GM19023 (cell line): ENCODE measurements around the gene CD3D.
"Not testable (repeated sequence)": the region's sequence is repeated elsewhere in the genome, so short reads cannot be mapped to it uniquely, and the experiment has no call there.

ENCODE experiments used
- ATAC-seq: cut with Tn5 transposase; IDR thresholded peaks from one replicate; pipeline ENCODE4 v1.9.1; 2021; ENCODE audit warnings: mild to moderate bottlenecking, moderate library complexity; ENCODE audit not compliant: unreplicated experiment

CD3D gene

DNA sequence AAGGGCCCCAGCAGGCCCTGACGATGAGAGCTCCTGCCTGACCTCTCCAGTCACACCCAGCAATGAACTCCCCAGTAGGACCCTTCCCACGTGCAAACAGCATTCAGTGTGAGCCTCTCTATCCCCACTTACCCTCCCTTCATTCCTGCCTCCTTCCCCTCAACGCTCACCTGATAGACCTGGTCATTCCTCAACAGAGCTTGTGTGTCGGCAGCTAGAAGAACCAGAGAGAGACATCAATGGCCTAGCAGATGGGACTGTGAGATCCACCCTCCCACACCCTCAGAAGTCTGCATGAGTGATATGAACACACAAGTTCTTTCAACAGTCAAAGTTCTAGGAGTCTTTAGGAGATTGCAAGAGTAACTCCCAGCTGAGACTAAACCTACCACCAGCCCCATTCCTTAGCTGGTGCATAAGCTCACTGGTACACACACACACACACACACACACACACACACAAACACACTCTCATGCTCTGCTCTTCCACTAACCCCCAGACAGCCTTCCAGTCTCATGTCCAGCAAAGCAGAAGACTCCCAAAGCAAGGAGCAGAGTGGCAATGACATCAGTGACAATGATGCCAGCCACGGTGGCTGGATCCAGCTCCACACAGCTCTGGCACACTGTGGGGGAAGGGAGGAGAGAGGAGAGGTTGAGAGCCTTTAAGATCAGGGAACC, 3.1 kb downstream of the CD3D start:
- ATAC-seq: no peak

GRCh38 chr11:118338637-118339061, 3.9 kb downstream of the CD3D start:
- no peak for ATAC-seq

- ATAC-seq: no peak
Observed at GRCh38 chr11:118334745-118335144, 7.8 kb downstream of the CD3D start.

DNA sequence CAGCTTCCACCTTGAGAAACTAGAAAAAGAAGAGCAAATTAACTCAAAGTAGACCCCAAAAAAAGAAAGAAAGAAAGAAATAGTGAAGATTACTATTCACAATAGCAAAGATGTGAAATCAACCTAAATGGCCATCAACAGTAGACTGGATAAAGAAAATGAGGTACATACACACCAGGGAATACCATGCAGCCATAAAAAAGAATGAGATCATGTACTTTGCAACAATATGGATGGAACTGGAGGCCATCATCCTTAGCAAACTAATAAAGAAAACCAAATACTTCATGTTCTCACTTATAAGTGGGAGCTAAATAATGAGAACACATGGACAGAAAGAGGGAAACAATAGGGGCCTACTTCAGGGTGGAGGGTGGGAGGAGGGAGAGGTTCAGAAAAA, 13.8 kb downstream of the CD3D start:
- ATAC-seq: no peak

DNA sequence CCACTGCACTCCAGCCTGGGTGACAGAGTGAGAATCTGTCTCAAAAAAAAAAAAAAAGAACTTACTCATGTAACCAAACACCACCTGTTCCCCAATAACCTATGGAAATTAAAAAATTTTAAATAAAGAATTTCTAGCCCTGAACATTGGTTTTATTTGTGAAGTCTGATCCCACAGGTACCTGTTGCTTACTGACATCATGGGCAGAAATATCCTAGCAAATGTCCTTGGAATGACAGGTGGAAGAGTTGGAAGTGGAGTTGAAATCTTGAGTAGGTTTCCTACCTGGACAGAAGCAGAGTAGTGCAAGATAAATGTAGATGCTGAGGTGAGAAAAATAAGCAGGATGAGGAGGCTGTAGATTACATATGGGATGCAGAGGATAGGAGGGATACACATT, 17.2 kb downstream of the CD3D start:
- ATAC-seq: no peak

DNA sequence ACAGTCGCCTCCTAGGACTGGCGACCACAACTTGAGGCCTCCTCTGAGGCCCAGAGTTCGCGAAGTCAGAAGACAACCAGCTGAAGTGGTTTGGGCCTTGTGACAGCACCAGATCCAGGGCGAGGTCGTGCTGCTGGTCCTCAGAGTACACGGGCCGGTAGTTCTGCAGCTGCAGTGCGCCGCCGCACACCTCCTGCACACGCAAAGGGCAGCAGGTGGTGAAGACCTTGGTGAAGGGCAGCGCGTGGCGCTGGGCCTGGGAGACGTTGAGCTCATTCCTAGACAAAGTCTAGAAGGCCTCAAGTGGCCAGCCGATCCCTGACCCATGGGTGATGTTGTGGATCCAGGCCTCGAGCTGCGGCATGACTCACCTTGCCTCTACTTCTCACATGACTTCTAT, 19.8 kb downstream of the CD3D start:
- ATAC-seq: no peak

- ATAC-seq: no peak
Observed at GRCh38 chr11:118321386-118322082, 21.0 kb downstream of the CD3D start.

DNA sequence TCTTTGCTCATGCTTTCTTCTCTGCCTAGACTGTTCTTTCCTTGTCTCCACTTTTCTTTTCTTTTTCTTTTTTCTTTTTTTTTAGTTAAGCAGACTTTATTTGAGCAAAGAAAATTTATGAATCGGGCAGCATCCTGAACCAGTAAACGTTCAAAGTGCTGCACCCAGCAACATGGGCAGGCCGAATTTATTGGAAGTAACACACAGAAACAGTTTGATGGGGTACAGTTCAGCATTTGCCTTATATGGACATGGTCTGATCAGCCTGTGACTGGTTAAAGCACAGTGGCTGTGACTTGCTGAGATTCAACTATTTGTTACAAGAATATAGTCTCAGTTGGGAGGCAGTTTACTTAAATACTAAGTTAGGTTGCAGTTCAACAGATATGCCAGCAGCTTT, 22.0 kb downstream of the CD3D start:
- no peak for ATAC-seq

GRCh38 chr11:118319337-118319707, 23.2 kb downstream of the CD3D start:
- no peak for ATAC-seq

GRCh38 chr11:118318581-118319336, 23.7 kb downstream of the CD3D start:
- no peak for ATAC-seq

DNA sequence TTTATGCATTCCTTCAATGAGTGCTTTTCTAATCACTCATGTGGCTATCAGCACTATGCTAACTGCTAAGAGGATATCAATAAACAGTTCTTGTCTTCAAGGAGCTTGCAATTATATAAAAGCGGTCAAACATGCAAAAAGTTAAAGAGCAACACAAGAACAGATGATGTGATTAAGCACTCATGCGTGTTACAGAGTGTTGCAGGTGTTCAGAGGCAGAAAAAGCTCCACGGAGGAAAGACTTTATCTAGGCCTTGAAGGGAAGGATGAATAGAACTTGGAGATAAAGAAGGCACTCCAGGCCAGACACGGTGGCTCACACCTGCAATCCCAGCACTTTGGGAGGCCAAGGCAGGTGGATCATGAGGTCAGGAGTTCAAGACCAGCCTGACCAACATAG, 24.4 kb downstream of the CD3D start:
- ATAC-seq: no peak

DNA sequence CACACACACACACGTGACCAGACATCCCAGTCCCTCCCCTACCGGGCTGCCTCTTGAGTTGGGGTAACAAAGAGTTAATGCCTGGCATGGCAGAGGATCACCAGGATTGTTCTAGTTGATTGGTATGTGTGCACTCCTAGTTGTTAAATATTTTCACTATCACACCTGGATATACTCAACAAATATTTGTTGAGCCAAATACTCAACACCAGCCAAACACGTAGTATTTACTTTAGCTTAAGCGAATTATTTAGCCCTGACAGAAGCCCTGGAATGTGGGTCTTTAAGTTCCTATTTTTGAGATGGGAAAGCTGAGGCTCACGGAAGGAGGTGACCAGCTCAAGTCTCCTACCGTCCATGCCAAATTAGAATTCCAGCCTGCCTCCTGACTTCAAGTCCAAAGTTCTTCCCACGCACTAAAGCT, 27.5 kb downstream of the CD3D start:
- no peak for ATAC-seq

GRCh38 chr11:118313242-118313641, 29.3 kb downstream of the CD3D start:
- ATAC-seq: no peak

DNA sequence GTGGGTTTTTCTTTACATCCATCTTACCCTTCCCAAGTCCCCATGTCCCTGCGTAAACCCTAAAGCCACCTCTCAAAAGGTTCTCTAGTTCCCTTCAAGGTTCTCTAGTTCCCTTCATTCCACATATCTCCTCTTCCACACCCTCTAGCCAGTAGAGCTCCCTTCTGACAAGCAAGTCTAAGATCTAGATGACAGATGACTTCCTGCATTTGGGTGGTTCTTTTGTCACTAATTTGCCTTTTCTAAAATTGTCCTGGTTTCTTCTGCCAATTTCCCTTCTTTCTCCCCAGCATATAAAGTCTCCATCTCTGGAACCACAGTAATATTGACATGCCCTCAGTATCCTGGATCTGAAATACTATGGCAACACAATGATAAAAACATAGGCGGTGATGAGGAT, 30.2 kb downstream of the CD3D start:
- no peak for ATAC-seq

DNA sequence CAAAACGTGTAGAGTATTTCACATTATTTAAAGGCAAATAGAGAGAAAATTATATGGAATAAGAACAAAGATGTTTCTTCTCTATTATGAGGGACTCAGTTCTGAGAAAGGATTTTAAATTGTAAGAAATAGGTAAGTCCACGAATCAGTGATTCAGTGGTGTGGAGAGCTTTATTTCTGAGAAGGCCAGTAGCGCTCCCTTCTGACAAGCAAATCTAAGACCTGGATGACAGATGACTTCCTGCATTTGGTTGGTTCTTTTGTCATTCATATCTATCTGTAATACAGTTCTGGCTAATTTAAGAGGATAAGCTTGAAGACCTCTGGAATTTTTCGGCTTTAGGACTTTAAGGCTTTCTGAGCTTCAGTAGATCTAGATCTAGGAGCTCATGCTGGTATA, 31.0 kb downstream of the CD3D start:
- ATAC-seq: no peak

- no peak for ATAC-seq
Observed at GRCh38 chr11:118310781-118311485, 31.6 kb downstream of the CD3D start.

- ATAC-seq: no peak
Observed at GRCh38 chr11:118310271-118310670, 32.2 kb downstream of the CD3D start.

DNA sequence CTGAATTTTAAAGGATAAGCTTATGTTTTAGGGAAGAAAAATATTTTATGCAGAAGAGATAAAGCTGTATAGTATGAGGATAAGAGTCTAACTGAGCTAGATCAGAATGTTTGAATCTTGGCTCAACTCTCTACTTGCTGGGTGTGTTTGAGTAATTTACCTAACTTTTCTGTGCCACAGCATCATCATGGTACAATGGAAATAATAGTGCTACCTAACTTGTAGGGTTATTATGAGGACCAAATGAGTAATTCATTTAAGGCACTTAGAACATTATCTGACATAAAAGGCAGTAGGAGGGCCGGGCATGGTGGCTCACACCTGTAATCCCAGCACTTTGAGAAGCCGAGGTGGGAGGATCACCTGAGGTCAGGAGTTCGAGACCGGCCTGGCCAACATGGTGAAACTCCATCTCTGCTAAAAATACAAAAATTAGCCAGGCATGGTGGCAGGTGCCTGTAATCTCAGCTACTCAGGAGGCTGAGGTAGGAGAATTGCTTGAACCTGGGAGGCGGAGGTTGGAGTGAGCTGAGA, 33.4 kb downstream of the CD3D start:
- ATAC-seq: not testable (repeated sequence)

- ATAC-seq: no peak
Observed at GRCh38 chr11:118306556-118306955, 35.9 kb downstream of the CD3D start.

DNA sequence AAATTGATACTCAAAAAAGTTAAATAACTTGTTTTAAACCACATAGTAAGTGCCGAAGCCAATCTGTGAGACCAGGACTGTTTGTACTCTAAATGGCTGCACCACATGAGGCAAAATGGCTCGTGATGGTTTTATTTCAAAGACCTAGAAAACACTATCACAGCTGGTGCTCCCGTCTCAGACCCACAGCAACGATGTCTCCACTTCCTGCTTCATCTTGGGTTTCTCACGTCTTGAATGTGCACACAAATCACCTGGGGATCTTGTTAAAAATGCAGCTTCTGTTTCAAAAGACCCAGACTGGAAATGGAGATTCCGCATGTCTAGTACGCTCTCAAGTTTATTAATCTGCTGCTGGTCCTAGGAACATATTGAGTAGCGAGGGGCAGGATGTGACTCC, 36.8 kb downstream of the CD3D start:
- no peak for ATAC-seq

GRCh38 chr11:118304568-118305248, 37.8 kb downstream of the CD3D start, which contains the start of gene CD3E:
TSS of gene CD3E (plus strand) at chr11:118304730. CDS start at chr11:118304953, 223 bp downstream.
- ATAC-seq: no peak
